Memory B cell (primary cell): ENCODE measurements around the gene NFIB.

Source experiments
- ATAC-seq: fragments of 150-1000 bp; cut with Tn5 transposase; 2 replicates; pipeline ENCODE4 v1.10.0; 2021; ENCODE audit warnings: low read depth, mild to moderate bottlenecking, moderate library complexity
- DNase-seq, 2 donors: peaks; one replicate each; pipeline ENCODE4 v3.0.0; 2022; ENCODE audit warnings: low spot score in 2 of 2
- H3K27ac Mint-ChIP-seq: one replicate; pipeline ENCODE4 v1.8.0; 2022; ENCODE audit warnings: mild to moderate bottlenecking, moderate library complexity, mixed read lengths
- H3K27me3 Mint-ChIP-seq: one replicate; pipeline ENCODE4 v1.8.0; 2022; ENCODE audit warnings: mixed read lengths
- H3K36me3 Mint-ChIP-seq: one replicate; pipeline ENCODE4 v1.8.0; 2022; ENCODE audit warnings: mild to moderate bottlenecking, mixed read lengths
- H3K4me1 Mint-ChIP-seq: one replicate; pipeline ENCODE4 v1.8.0; 2022; ENCODE audit warnings: mixed read lengths
- H3K4me3 Mint-ChIP-seq: one replicate; pipeline ENCODE4 v1.8.0; 2022; ENCODE audit warnings: mild to moderate bottlenecking, moderate library complexity, mixed read lengths
- H3K9me3 Mint-ChIP-seq: one replicate; pipeline ENCODE4 v1.8.0; 2022; ENCODE audit warnings: mixed read lengths

The NFIB gene

DNA sequence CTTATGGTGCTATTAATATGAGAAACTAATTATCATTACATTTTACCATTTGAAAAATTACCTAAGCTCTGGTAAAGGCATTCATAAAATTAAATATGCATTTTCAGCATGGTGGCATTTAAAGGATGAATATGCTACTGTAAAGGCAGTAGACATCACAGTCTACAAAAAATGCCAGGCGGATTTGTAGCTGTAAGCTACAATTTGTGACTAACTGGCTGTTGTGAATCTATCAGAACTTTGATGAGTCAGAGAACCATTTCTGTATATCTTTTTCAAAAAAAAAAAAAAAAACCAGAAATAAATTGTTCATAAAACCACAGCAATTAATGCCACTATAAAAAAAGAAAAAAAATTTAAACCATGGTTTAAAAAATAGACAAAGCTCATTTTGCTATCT, 186.3 kb downstream of the NFIB start:
- Mint-ChIP-seq H3K36me3 (no peaks in the 10 kb centered on the region), H3K4me3 (no peak overlapping the region), H3K27ac (no peak overlapping the region), H3K9me3 (peaks cover 2% of the 10 kb centered on the region), H3K4me1 (no peaks in the 10 kb centered on the region), H3K27me3 (no peaks in the 10 kb centered on the region)
- ATAC-seq, result no peak
- no peak for DNase-seq

DNA sequence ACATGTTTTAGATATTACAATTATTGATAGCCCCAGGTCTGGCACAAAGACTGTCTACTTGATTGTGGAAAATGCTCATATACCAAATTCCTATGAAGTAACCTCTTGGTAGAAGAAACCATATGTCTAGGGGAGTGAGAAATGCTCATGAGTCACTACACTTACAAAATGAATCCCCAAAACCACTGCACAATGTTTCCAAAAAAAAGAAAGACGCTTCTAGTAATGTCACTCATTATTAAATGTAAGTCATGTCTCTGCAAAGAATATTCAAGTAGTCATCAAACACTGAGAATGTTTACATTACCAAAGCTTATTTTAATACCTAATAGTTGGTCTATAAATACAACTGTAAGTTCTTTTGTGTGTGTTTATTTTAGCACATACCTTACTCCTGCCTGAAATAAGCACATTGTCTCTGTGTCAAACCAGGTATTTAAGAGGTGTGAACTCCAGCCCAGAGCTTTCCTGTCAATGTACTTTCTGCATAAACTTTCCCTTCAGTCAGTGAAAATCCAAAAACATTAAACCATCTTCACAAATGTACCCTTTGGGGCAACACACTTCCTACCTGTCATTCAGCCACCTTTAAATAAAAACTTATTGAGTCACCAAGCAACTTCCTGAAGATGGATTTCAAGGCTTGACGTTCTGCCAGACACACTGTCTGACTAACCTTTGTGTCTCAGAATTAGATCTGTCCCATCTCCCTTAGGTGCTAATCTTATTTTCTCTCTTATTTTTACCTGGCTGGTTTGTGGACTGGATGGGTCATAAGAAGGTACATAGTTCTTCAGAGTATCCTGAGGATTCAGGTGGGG, 194.0 kb downstream of the NFIB start:
- no peak overlapping the region for H3K4me3 Mint-ChIP-seq
- DNase-seq, result no peak
- H3K27me3 Mint-ChIP-seq, result no peaks in the 10 kb centered on the region

DNA sequence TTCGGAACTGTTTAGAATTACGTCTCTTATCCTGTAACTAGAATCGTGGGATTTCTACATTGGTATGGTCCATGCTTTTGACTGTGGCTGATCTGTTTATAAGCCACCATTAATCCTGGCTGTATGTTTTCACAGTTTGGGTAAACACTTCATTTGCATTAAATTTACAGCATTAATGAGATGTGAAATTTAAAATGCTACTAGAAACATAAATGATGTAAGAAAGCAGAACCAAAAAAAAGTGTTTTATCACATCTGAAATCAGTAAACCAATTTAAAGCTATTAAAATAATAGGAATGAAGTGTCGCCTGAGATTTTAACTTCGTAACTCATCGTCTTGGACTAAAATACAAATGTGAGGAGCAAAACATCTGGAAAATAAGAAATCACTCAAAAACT, 201.7 kb downstream of the NFIB start:
- H3K9me3 Mint-ChIP-seq, result no peaks in the 10 kb centered on the region
- no peaks in the 10 kb centered on the region for H3K36me3 Mint-ChIP-seq
- ATAC-seq (no peak), DNase-seq (no peak)
- no peak overlapping the region for H3K4me3 Mint-ChIP-seq
- H3K4me1 Mint-ChIP-seq, result no peaks in the 10 kb centered on the region
- H3K27me3 Mint-ChIP-seq, result no peaks in the 10 kb centered on the region
- H3K27ac Mint-ChIP-seq, result no peak overlapping the region

More for the DNA sequence above, 194.0 kb downstream of the NFIB start:
- Mint-ChIP-seq H3K4me1 (no peaks in the 10 kb centered on the region), H3K27ac (no peak overlapping the region), H3K36me3 (no peaks in the 10 kb centered on the region), H3K9me3 (peaks cover 2% of the 10 kb centered on the region)
- no peak for ATAC-seq

DNA sequence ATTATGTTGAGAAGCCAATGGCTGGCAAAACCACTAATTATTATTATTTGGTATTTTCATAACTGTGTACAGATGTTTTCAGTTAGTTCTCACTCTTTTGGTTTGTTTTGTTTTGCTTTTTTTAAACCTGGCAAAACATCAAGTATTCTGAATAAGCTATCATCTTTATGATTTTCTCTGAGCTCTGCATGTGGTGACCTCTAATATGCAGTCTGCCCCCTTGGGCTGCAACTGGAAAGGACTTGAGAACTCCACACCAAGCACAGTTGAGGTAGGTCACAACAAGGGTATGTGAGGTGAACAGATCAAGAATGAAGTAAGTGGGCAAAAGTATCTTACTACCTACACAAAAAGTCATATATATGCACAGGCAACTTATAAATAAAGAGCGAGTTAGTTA, 202.2 kb downstream of the NFIB start:
- ATAC-seq (no peak), DNase-seq (no peak)
- Mint-ChIP-seq H3K4me3 (no peak overlapping the region), H3K27me3 (no peaks in the 10 kb centered on the region), H3K4me1 (no peaks in the 10 kb centered on the region), H3K9me3 (no peaks in the 10 kb centered on the region), H3K36me3 (no peaks in the 10 kb centered on the region), H3K27ac (no peak overlapping the region)

DNA sequence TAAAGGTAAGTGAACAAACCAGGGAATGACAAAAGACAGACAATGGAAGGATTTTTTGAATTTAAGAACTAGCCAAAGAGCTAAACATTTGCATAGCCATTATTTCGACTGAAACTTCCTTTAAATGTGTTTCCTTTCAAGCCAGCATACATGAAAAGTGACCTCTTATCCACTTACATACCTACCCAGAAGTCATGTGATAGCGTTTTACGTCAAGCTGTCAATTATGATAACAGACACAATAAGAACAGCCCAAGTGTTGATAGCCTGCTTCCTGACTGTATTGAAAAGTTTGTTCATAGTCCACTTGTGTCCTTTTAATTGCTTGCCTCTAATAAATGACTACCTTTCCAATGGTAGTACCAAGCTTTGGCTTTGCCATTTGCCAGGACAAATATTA, 206.0 kb downstream of the NFIB start:
- DNase-seq (no peak), ATAC-seq (no peak)
- Mint-ChIP-seq H3K9me3 (no peaks in the 10 kb centered on the region), H3K27ac (no peak overlapping the region), H3K27me3 (no peaks in the 10 kb centered on the region), H3K4me3 (no peak overlapping the region), H3K36me3 (no peaks in the 10 kb centered on the region), H3K4me1 (no peaks in the 10 kb centered on the region)

DNA sequence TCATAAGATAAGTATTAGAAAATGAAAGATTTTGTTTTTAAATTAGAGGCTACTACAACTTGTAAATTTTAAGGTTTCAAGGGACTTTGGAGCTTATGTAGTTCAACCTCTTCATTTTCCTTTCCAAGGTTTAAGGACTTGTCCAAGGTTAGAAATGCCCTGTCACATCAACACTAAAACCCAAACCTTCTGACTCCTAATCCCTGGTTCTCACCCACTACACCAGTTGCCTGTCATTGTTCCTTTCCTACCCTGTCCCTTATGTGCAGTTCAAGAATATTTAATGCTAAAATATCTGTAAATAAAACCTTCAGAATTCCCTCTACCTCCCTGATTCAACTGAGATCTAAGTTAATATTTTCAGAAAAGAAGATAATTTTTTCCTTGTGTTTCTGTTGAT, 206.4 kb downstream of the NFIB start:
- Mint-ChIP-seq H3K4me3 (no peak overlapping the region), H3K27me3 (no peaks in the 10 kb centered on the region), H3K9me3 (no peaks in the 10 kb centered on the region), H3K27ac (no peak overlapping the region), H3K36me3 (no peaks in the 10 kb centered on the region), H3K4me1 (no peaks in the 10 kb centered on the region)
- ATAC-seq (no peak), DNase-seq (no peak)

DNA sequence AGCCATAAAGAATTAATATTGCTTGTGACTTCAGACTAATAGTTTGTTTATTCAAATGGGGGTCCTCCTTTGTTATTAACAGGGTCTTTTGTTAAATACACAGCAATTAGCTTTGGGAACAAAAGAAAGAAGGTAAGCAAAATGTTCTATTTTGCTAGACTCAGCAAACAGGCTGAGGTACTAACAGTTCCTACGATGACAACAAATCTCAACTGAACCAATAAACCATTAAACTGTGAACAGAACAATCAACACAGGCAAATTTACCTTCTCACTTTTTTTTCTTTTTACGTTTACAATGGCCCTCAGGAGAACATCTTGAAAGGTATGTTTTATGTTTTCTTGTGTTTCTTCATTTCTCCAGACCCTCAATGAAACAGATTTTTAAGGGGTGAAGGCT, 207.2 kb downstream of the NFIB start:
- no peaks in the 10 kb centered on the region for H3K9me3 Mint-ChIP-seq
- no peak for ATAC-seq

DNA sequence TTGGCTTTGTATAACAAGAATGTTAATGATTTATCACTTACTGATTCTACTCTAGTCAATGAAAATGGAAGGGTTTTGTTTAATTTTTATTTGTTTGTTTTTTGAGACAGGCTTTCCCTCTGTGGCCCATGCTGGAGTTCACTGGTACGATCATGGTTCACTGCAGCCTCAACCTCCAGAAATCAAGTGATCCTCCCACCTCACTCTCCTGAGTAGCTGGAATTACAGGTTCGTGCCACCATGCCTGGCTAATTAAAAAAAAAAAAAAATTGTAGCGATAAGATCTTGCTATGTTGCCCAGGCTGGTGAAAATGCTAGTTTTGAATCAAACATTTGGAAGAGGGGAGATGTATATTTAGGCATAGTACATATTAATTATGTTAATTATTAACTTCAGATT, 209.4 kb downstream of the NFIB start:
- Mint-ChIP-seq H3K27me3 (no peaks in the 10 kb centered on the region), H3K36me3 (no peaks in the 10 kb centered on the region), H3K27ac (no peak overlapping the region), H3K9me3 (no peaks in the 10 kb centered on the region), H3K4me3 (no peak overlapping the region), H3K4me1 (no peaks in the 10 kb centered on the region)
- ATAC-seq, result no peak
- no peak for DNase-seq

More for the DNA sequence above, 207.2 kb downstream of the NFIB start:
- H3K36me3 Mint-ChIP-seq, result no peaks in the 10 kb centered on the region
- no peak for DNase-seq
- H3K27ac Mint-ChIP-seq, result no peak overlapping the region
- no peak overlapping the region for H3K4me3 Mint-ChIP-seq
- no peaks in the 10 kb centered on the region for H3K27me3 Mint-ChIP-seq
- no peaks in the 10 kb centered on the region for H3K4me1 Mint-ChIP-seq

DNA sequence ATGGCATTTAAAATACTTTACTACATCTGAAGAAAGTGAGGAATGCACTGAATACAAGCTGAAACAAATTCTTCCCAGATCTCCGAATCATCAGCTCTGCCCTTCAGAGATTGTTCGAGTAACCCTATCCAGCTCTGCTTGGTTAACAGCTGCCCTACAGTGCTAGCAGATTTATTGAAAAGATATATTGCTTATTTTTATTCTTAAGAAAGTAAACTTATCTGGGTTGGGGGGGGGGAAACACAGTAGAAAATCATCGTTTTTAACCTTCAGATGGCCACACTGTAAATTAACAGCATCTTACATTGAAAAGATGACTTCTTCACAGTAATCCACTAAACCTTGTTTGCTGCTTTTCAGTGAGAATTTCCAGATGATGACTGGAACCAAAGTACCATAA, 210.8 kb downstream of the NFIB start:
- H3K9me3 Mint-ChIP-seq, result no peaks in the 10 kb centered on the region
- H3K36me3 Mint-ChIP-seq, result no peaks in the 10 kb centered on the region
- no peak for ATAC-seq
- DNase-seq, result no peak
- H3K4me1 Mint-ChIP-seq, result no peaks in the 10 kb centered on the region
- no peak overlapping the region for H3K27ac Mint-ChIP-seq
- no peaks in the 10 kb centered on the region for H3K27me3 Mint-ChIP-seq
- no peak overlapping the region for H3K4me3 Mint-ChIP-seq

DNA sequence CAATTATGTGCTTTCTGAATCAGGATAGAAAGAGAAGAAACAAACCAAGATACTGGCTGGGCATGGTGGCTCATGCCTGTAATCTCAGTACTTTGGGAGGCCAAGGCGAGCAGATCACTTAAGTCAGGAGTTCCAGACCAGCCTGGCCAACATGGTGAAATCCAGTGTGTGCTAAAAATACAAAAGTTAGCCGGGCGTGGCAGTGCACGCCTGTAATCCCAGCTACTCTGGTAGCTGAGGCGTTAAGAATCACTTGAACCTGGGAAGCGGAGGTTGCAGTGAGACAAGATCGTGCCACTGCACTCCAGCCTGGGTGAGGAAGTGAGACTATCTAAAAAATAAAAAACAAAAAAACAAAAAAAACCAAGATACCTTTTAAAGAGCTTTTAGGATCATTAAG, 214.2 kb downstream of the NFIB start:
- Mint-ChIP-seq H3K9me3 (no peaks in the 10 kb centered on the region), H3K4me3 (no peak overlapping the region), H3K27me3 (no peaks in the 10 kb centered on the region), H3K27ac (no peak overlapping the region), H3K4me1 (no peaks in the 10 kb centered on the region), H3K36me3 (no peaks in the 10 kb centered on the region)
- no peak for DNase-seq
- no peak for ATAC-seq

DNA sequence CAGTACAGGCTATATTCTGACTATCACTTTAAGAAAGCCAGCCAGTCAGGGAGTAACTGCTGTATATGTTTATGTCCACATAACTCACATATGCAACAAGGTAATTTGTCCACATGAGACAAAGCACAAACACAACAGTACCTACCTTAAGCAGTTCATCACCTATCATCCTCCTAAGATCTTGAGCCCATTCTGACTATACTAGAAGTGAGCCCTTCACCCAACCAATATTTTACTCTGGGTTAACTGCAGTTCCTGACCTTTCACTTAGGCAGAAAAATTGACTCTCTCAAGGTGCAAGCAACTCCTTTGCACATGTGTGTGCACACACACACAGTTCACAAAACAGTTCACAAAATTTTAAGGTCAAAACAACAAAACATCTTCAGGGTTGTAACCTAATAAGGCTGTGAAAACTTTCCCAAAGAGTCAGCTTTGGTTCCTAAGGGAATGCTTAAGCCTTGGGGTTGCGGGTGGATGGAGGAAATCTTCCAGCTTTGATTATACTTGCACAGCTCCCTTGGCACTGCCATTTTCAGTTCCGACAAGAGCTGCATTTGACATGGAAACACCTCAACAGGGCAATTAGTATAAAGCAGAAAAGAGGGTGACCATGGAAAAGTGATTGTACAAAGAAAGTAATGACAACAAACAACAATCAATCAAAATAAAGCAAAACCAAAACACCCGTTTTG, 215.3 kb downstream of the NFIB start:
- no peak overlapping the region for H3K27ac Mint-ChIP-seq
- H3K27me3 Mint-ChIP-seq, result no peaks in the 10 kb centered on the region
- DNase-seq (no peak), ATAC-seq (no peak)
- H3K9me3 Mint-ChIP-seq, result no peaks in the 10 kb centered on the region
- no peak overlapping the region for H3K4me3 Mint-ChIP-seq
- H3K36me3 Mint-ChIP-seq, result no peaks in the 10 kb centered on the region
- no peaks in the 10 kb centered on the region for H3K4me1 Mint-ChIP-seq

DNA sequence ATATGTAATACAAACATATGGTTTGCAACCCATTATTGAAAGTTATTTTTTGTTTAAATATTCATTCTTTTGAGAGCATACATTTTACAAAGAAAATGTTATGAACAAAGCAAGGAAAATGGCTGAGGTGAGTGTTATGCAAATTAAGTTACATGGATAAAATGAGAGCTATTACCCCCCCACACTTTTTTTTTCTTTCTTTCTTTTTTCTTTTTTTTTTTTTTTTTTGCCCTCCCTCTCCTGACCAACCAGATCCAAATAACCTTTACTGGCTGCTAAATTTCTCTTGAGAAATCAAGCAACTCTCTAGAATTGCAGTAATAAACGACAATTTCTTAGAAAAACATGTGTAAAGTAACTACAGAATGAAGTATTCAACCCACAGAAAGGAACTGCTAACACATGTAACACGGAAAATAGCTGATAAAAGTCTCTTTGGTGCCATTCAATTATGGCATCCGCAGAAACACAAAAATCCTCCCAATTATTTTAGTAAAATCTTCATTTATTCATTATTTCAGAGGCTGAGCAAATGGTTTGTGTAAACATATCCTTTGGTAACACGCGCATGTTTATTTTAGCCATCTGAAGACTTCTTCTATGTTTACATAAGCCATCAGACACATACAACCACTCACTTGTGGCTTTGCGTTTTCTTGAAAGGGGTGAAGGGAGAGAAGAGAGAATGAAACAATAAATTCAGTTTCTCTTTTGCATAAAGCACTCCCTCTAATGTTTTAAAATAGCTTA, 216.1 kb downstream of the NFIB start:
- ATAC-seq, result no peak
- DNase-seq, result no peak
- Mint-ChIP-seq H3K9me3 (no peaks in the 10 kb centered on the region), H3K27me3 (no peaks in the 10 kb centered on the region), H3K4me3 (no peak overlapping the region), H3K27ac (no peak overlapping the region), H3K36me3 (no peaks in the 10 kb centered on the region), H3K4me1 (no peaks in the 10 kb centered on the region)

DNA sequence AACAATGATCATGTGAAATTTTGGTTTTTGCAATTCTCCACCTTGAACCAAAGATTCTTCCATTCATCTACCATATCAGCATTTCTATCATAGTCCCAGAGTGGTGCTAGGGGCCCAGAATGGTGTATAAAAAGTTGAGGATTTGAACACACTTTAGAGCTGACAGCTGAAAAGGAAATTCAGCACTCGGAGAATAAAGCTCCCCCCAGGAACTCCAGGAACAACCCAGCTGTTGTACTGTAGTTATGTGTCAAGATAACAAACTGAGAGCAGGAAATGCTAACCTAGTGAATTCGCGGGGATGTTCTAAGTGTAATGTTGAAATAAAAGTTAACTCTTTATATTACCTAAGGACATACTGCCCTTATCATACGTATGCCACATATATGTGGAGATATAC, 216.7 kb downstream of the NFIB start:
- Mint-ChIP-seq H3K27me3 (no peaks in the 10 kb centered on the region), H3K9me3 (no peaks in the 10 kb centered on the region), H3K4me1 (no peaks in the 10 kb centered on the region), H3K36me3 (no peaks in the 10 kb centered on the region), H3K27ac (no peak overlapping the region), H3K4me3 (no peak overlapping the region)
- ATAC-seq, result no peak
- no peak for DNase-seq

DNA sequence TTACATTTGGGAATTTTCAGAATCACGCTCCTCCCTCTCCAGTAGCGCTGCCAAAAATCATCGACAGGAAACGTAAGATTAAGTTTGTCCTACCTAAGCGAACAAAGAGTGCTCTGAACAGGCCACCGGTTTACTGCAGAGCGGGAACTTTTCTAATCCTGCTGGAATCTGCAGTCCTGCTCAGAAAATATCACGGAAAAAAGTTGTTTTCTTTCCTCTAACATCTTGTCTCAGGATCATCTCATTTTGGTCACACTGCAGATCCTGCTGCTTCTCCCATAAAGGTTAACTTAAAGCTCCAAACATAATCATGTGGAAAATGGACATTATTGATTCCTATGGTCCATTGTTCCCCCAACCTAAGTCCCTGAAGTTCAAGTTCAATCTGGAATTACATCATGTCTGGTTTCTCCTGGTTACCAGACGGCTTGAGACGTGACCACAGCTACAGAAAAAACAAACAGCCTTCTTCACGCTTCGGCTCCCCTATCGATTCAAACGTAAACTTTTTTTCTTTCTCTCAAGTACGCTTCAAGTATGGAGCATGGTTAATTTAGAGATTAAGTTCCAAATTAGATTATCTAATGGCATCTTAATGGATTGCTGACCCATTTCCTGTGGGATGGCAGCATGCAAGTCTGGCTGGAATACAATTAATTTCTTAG, 217.6 kb downstream of the NFIB start:
- Mint-ChIP-seq H3K36me3 (no peaks in the 10 kb centered on the region), H3K27me3 (no peaks in the 10 kb centered on the region), H3K27ac (no peak overlapping the region), H3K4me1 (no peaks in the 10 kb centered on the region), H3K9me3 (no peaks in the 10 kb centered on the region), H3K4me3 (no peak overlapping the region)
- DNase-seq (no peak), ATAC-seq (no peak)
